Measurements from ENCODE around the gene NDUFAF2. TPM values are rescaled to one million over a fixed set of nuclear protein-coding genes. Genes with fewer than 3 reads are reported as not detected.
"Not testable (repeated sequence)": the region's sequence is repeated elsewhere in the genome, so short reads cannot be mapped to it uniquely, and the experiment has no call there.

Gene NDUFAF2
- total RNA-seq, 4 donors from 2014 or later = 14.1 to 78.9 (median 31.0) TPM

DNA sequence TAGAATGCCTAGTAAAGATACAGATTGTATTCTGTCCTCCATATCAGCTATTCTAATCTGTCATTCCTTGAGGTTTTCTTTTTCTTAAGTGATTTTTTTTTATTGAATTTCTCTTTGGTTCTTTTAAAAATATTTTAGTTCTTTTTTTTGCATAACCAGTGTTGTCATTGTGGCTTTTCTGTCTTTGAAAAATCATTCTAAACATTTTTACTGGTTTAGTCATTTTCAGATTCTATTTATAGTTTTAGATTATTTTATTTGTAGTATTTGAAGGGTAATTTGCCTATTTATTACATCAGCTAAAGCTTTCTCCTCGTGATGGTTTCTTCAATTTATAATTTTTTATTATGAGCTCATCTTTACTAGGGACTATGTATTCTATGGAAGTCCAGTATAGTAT lies 78.1 kb downstream of the NDUFAF2 start:
- Histone ChIP-seq H3K4me1 (peaks cover 0 to 4% of the 10 kb centered on the region in 2 donors), H3K4me3 (no peak overlapping the region), H3K27ac (no peak overlapping the region), H3K27me3 (no peaks in the 10 kb centered on the region), H3K9me3 (no peaks in the 10 kb centered on the region), H3K36me3 (peaks cover 0 to 6% of the 10 kb centered on the region in 2 donors)
- intact Hi-C loops (cut with DNase I; ENCODE audit: low total_unique reads) = no loop called here
- DNase-seq = no peak
- no peak for TF ChIP-seq POLR2A (IDR thresholded peaks at IDR 0.05)
- TF ChIP-seq, protein P1, sequence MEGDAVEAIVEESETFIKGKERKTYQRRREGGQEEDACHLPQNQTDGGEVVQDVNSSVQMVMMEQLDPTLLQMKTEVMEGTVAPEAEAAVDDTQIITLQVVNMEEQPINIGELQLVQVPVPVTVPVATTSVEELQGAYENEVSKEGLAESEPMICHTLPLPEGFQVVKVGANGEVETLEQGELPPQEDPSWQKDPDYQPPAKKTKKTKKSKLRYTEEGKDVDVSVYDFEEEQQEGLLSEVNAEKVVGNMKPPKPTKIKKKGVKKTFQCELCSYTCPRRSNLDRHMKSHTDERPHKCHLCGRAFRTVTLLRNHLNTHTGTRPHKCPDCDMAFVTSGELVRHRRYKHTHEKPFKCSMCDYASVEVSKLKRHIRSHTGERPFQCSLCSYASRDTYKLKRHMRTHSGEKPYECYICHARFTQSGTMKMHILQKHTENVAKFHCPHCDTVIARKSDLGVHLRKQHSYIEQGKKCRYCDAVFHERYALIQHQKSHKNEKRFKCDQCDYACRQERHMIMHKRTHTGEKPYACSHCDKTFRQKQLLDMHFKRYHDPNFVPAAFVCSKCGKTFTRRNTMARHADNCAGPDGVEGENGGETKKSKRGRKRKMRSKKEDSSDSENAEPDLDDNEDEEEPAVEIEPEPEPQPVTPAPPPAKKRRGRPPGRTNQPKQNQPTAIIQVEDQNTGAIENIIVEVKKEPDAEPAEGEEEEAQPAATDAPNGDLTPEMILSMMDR (IDR thresholded peaks at IDR 0.05) = no peak

DNA sequence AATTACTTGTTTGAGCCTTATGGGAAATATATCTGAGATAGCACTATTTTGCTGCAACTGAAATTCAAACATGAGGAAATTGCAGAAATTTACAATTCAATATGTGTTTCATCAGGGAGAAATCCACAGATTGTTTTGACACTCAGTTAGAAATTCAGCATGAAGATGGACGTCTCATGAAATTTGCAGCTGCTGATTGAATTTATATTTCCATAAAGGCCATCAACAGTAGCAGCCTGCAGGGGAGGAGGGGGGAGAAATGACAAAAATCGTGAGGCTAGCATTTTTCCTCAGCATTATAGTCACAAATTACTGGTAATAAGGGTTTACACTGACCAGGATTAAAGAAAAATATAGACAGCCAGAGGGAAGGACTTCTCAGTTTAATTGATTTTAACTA lies 81.0 kb downstream of the NDUFAF2 start:
- intact Hi-C loops (cut with DNase I; ENCODE audit: low total_unique reads) = no loop called here
- Histone ChIP-seq H3K36me3 (no peaks in the 10 kb centered on the region), H3K4me1 (no peaks in the 10 kb centered on the region), H3K27ac (no peak overlapping the region), H3K27me3 (no peaks in the 10 kb centered on the region), H3K4me3 (no peak overlapping the region), H3K9me3 (no peaks in the 10 kb centered on the region)
- no peak for TF ChIP-seq POLR2A (IDR thresholded peaks at IDR 0.05)
- TF ChIP-seq, protein P1 (IDR thresholded peaks at IDR 0.05) = no peak
- DNase-seq = no peak

DNA sequence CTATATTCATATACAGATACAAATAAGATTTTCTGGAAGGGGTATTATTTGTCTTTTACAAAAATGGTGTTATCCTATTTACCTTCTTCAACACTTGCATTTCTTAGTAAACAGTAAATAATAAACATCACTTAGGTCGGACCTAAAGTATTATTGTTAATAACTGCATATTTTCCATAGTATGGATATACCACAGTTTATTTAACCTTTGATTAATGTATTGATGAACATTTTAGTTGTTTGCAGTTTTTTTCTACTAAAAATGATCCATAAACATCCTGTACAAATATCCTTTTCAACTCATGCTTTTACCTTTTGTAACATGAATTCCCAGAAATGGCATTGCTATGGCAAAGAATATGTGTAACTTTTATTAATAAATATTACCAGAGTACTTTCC lies 83.4 kb downstream of the NDUFAF2 start:
- H3K36me3 ChIP-seq = no peaks in the 10 kb centered on the region
- no peaks in the 10 kb centered on the region for H3K9me3 ChIP-seq
- DNase-seq = no peak
- H3K4me3 ChIP-seq = no peak overlapping the region
- H3K27ac ChIP-seq = no peak overlapping the region
- no peaks in the 10 kb centered on the region for H3K27me3 ChIP-seq
- intact Hi-C loops (cut with DNase I; ENCODE audit: low total_unique reads) = no loop called here
- TF ChIP-seq POLR2A (IDR thresholded peaks at IDR 0.05) = no peak
- TF ChIP-seq, protein P1 (IDR thresholded peaks at IDR 0.05) = no peak
- H3K4me1 ChIP-seq = no peaks in the 10 kb centered on the region

DNA sequence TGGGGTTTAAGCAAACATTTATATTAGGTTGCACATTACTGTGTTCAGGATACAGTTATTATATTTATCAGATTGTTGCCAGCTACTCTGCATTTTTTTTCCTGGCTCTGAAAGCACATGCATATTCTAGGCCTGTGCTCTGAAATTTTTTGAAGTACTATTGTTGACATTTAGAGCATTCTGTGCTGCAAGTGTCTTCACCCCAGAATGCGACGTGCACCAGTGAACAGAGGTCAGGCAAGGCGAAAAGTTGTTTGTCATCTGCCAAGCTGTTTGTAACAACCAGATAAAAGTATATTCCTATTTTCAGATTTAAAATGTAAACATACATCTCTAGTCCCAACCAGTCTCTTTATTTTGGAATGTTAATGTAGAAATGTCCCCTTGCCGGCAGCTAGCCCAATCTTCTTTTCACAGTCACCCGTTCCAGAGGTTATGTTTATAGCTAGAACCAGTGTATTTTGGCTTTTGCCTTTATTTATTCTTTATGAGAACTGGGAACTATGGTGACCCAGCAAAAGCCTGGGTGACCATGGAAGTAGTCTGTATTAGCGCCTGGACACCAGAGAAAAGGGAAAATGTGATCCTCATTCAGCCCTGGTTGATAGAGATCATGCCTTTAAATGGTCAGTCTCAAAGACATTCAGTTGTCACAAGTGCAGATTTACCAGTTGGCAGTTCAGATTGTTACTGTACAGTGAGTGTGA lies 84.6 kb downstream of the NDUFAF2 start:
- Histone ChIP-seq H3K9me3 (no peaks in the 10 kb centered on the region), H3K4me1 (no peaks in the 10 kb centered on the region), H3K27me3 (no peaks in the 10 kb centered on the region), H3K36me3 (no peaks in the 10 kb centered on the region), H3K27ac (no peak overlapping the region), H3K4me3 (no peak overlapping the region)
- DNase-seq = no peak
- intact Hi-C loops (cut with DNase I; ENCODE audit: low total_unique reads) = no loop called here
- no peak for TF ChIP-seq POLR2A (IDR thresholded peaks at IDR 0.05)

DNA sequence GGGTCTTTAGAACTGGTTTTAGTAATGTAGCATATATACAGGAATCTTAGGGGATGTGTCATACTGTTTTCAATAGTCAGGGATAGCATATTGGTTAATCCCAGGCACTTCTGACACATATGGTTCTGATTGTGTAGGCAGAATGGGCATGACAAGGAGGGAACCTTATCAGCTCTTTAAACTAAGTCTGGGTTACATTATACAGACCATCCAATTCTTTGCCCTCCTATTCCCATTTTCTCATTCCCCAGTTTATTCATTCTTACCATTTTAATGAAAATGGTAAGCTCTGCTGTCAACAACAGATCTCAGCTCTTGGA lies 85.1 kb downstream of the NDUFAF2 start:
- no peak overlapping the region for H3K27ac ChIP-seq
- H3K36me3 ChIP-seq = no peaks in the 10 kb centered on the region
- no peak for TF ChIP-seq POLR2A (IDR thresholded peaks at IDR 0.05)
- TF ChIP-seq, protein P1 (IDR thresholded peaks at IDR 0.05) = no peak
- H3K4me1 ChIP-seq = no peaks in the 10 kb centered on the region
- no peaks in the 10 kb centered on the region for H3K9me3 ChIP-seq
- intact Hi-C loops (cut with DNase I; ENCODE audit: low total_unique reads) = no loop called here
- no peaks in the 10 kb centered on the region for H3K27me3 ChIP-seq
- H3K4me3 ChIP-seq = no peak overlapping the region
- DNase-seq = no peak

DNA sequence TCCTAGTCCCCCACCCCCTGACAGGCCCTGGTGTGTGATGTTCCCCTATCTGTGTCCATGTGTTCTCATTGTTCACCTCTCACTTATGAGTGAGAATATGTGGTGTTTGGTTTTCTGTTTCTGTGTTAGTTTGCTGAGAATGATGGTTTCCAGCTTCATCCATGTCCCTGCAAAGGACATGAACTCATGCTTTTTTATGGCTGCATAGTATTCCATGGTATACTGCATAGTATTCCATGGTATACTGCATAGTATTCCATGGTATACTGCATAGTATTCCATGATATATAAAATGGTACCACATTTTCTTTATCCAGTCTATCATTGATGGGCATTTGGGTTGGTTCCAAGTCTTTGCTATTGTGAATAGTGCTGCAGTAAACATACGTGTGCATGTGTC lies 86.3 kb downstream of the NDUFAF2 start:
- H3K9me3 ChIP-seq; H3K4me1 ChIP-seq; H3K36me3 ChIP-seq; H3K27me3 ChIP-seq; H3K27ac ChIP-seq; intact Hi-C loops (cut with DNase I; ENCODE audit: low total_unique reads); H3K4me3 ChIP-seq; DNase-seq: not testable (repeated sequence)

Measured in uterus (tissue), 4 donors.